Loucy (cell line): ENCODE results near the gene CCL14.

Experiments
- EZH2phosphoT487 ChIP-seq: fragments of 200-600 bp; IDR thresholded peaks from 2 replicates; pipeline ENCODE4 v1.6.1; 2018; ENCODE audit warnings: antibody characterized with exemption, mild to moderate bottlenecking, moderate library complexity, borderline replicate concordance
- TF ChIP-seq, protein P1 (sequence below): fragments of 200-600 bp; sonication (generic); conservative IDR thresholded peaks from 2 replicates; pipeline ENCODE4 v1.5.1; 2014; ENCODE audit warnings: mild to moderate bottlenecking, antibody characterized with exemption, low read length

GRCh38 chr17:36034127-36034526 lies 47.6 kb upstream of the CCL14 start:
- TF ChIP-seq, protein P1, sequence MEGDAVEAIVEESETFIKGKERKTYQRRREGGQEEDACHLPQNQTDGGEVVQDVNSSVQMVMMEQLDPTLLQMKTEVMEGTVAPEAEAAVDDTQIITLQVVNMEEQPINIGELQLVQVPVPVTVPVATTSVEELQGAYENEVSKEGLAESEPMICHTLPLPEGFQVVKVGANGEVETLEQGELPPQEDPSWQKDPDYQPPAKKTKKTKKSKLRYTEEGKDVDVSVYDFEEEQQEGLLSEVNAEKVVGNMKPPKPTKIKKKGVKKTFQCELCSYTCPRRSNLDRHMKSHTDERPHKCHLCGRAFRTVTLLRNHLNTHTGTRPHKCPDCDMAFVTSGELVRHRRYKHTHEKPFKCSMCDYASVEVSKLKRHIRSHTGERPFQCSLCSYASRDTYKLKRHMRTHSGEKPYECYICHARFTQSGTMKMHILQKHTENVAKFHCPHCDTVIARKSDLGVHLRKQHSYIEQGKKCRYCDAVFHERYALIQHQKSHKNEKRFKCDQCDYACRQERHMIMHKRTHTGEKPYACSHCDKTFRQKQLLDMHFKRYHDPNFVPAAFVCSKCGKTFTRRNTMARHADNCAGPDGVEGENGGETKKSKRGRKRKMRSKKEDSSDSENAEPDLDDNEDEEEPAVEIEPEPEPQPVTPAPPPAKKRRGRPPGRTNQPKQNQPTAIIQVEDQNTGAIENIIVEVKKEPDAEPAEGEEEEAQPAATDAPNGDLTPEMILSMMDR: no peak
- no peak for TF ChIP-seq EZH2phosphoT487
